ENCODE measurements around the gene BCAR3.

The BCAR3 gene

GRCh38 chr1:93614541-93614940, 67.1 kb downstream of the BCAR3 start:
- no peak for DNase-seq

- no peak for DNase-seq
Observed at GRCh38 chr1:93613898-93614297, 67.7 kb downstream of the BCAR3 start.

GRCh38 chr1:93612510-93612909, 69.1 kb downstream of the BCAR3 start:
- no peak for DNase-seq

- no peak for DNase-seq
Observed at GRCh38 chr1:93611668-93612067, 70.0 kb downstream of the BCAR3 start.

- no peak for DNase-seq
Observed at GRCh38 chr1:93609536-93609935, 72.1 kb downstream of the BCAR3 start.

GRCh38 chr1:93608187-93609109, 73.2 kb downstream of the BCAR3 start:
- no peak for DNase-seq

- DNase-seq = no peak
Observed at GRCh38 chr1:93607814-93608186, 73.8 kb downstream of the BCAR3 start.

- DNase-seq = no peak
Observed at GRCh38 chr1:93605812-93606512, 75.7 kb downstream of the BCAR3 start.

GRCh38 chr1:93605026-93605568, 76.5 kb downstream of the BCAR3 start:
- DNase-seq = no peak

- DNase-seq = no peak
Observed at GRCh38 chr1:93604411-93604810, 77.2 kb downstream of the BCAR3 start.

GRCh38 chr1:93603601-93604000, 78.0 kb downstream of the BCAR3 start:
- DNase-seq = no peak

- DNase-seq = no peak
Observed at GRCh38 chr1:93603106-93603505, 78.5 kb downstream of the BCAR3 start.

- no peak for DNase-seq
Observed at GRCh38 chr1:93602101-93602500, 79.5 kb downstream of the BCAR3 start.

GRCh38 chr1:93601686-93602085, 80.0 kb downstream of the BCAR3 start:
- no peak for DNase-seq

- no peak for DNase-seq
Observed at GRCh38 chr1:93600663-93601062, 81.0 kb downstream of the BCAR3 start.

- no peak for DNase-seq
Observed at GRCh38 chr1:93599479-93599878, 82.2 kb downstream of the BCAR3 start.

- no peak for DNase-seq
Observed at GRCh38 chr1:93598861-93599439, 82.7 kb downstream of the BCAR3 start.

- no peak for DNase-seq
Observed at GRCh38 chr1:93598396-93598795, 83.2 kb downstream of the BCAR3 start.

GRCh38 chr1:93597709-93598108, 83.9 kb downstream of the BCAR3 start:
- no peak for DNase-seq

GRCh38 chr1:93596329-93597089, 85.1 kb downstream of the BCAR3 start:
- no peak for DNase-seq

- DNase-seq = no peak
Observed at GRCh38 chr1:93595743-93596142, 85.9 kb downstream of the BCAR3 start.

- DNase-seq = no peak
Observed at GRCh38 chr1:93595266-93595665, 86.4 kb downstream of the BCAR3 start.

GRCh38 chr1:93594603-93594880, 87.1 kb downstream of the BCAR3 start:
- no peak for DNase-seq
